CD4-positive, alpha-beta memory T cell (primary cell): ENCODE measurements around the gene PLXDC1. TPM values are rescaled to one million over a fixed set of nuclear protein-coding genes. Genes with fewer than 3 reads are reported as not detected.

Experiments used
- CTCF ChIA-PET: fragments of 350-600 bp; sonication (Branson Sonifier 250); formaldehyde crosslinking; loops from one replicate; lab custom pipeline; 2021; ENCODE audit warnings: inconsistent platforms; ENCODE audit not compliant: partially characterized antibody; lab: Charles Lee
- POLR2A ChIA-PET: fragments of 350-600 bp; sonication (Branson Sonifier 250); formaldehyde crosslinking; loops from one replicate; lab custom pipeline; 2021; ENCODE audit not compliant: partially characterized antibody; lab: Charles Lee
- DNase-seq, 5 donors: peaks; one replicate each; pipeline versions ENCODE4 v3.0.0 to v3.0.0-alpha.2; 2020 to 2022; ENCODE audit warnings: mixed read lengths in 1 of 5
- H3K27ac ChIP-seq: one replicate; pipeline ENCODE4 v1.7.0; 2013; ENCODE audit warnings: low read depth, low read length
- H3K27me3 ChIP-seq: 2 replicates; pipeline ENCODE4 v1.7.0; 2013; ENCODE audit warnings: mild to moderate bottlenecking, low read length, moderate library complexity; ENCODE audit not compliant: insufficient read depth
- H3K36me3 ChIP-seq: 2 replicates; pipeline ENCODE4 v1.7.0; 2013; ENCODE audit warnings: mild to moderate bottlenecking, low read length, moderate library complexity; ENCODE audit not compliant: insufficient read depth
- H3K4me1 ChIP-seq: 2 replicates; pipeline ENCODE4 v1.7.0; 2013; ENCODE audit warnings: mild to moderate bottlenecking, low read length, moderate library complexity; ENCODE audit not compliant: insufficient read depth
- H3K4me3 ChIP-seq, 2 donors: one replicate each; pipeline ENCODE4 v1.7.0; 2013; ENCODE audit warnings: low read length in 2 of 2, mild to moderate bottlenecking in 1 of 2
- H3K9me3 ChIP-seq, 2 donors: one replicate each; pipeline ENCODE4 v1.7.0; 2013; ENCODE audit warnings: low read length in 2 of 2, control low read depth in 1 of 2; ENCODE audit not compliant: control insufficient read depth in 1 of 2
- H3K27ac Mint-ChIP-seq, 7 donors: one replicate each; pipeline ENCODE4 v1.8.0; 2020 to 2021; ENCODE audit warnings: mixed read lengths in 7 of 7, mild to moderate bottlenecking in 6 of 7, inconsistent platforms in 3 of 7, moderate library complexity in 3 of 7
- H3K27me3 Mint-ChIP-seq, 2 donors: one replicate each; pipeline ENCODE4 v1.8.0; 2020 to 2021; ENCODE audit warnings: mixed read lengths in 2 of 2
- H3K36me3 Mint-ChIP-seq, 2 donors: one replicate each; pipeline ENCODE4 v1.8.0; 2020 to 2021; ENCODE audit warnings: mixed read lengths in 2 of 2, inconsistent platforms in 1 of 2, mild to moderate bottlenecking in 1 of 2
- H3K4me1 Mint-ChIP-seq, 4 donors: one replicate each; pipeline ENCODE4 v1.8.0; 2020 to 2021; ENCODE audit warnings: mixed read lengths in 4 of 4, mild to moderate bottlenecking in 1 of 4
- H3K4me3 Mint-ChIP-seq, 8 donors: one replicate each; pipeline ENCODE4 v1.8.0; 2020 to 2021; ENCODE audit warnings: mixed read lengths in 8 of 8, mild to moderate bottlenecking in 7 of 8, moderate library complexity in 6 of 8, inconsistent platforms in 3 of 8
- H3K9me3 Mint-ChIP-seq, 8 donors: one replicate each; pipeline ENCODE4 v1.8.0; 2020 to 2021; ENCODE audit warnings: mixed read lengths in 8 of 8, mild to moderate bottlenecking in 5 of 8, inconsistent platforms in 3 of 8, moderate library complexity in 1 of 8
- intact Hi-C: fragments of 100-400 bp; cut with micrococcal nuclease; formaldehyde crosslinking; loops from one replicate; pipeline ENCODE4 v1.15.1; 2023
- polyA plus RNA-seq, 2 donors: library from polyadenylated mRNA; unstranded; fragments of 300-500 nt; fragmentation: Illumina TruSeq; gene quantifications; one replicate each; pipeline ENCODE4 v1.2.3, GENCODE V29; 2021
- total RNA-seq, 2 experiments: library from RNA; stranded (reverse); gene quantifications; one replicate each; pipeline ENCODE4 v1.2.3, GENCODE V29; 2021

Gene PLXDC1
- total RNA-seq (10 to 100 TPM; 15.8 to 16.4 TPM), polyA plus RNA-seq (1 to 10 TPM; 2.5 to 4.5 TPM)

DNA sequence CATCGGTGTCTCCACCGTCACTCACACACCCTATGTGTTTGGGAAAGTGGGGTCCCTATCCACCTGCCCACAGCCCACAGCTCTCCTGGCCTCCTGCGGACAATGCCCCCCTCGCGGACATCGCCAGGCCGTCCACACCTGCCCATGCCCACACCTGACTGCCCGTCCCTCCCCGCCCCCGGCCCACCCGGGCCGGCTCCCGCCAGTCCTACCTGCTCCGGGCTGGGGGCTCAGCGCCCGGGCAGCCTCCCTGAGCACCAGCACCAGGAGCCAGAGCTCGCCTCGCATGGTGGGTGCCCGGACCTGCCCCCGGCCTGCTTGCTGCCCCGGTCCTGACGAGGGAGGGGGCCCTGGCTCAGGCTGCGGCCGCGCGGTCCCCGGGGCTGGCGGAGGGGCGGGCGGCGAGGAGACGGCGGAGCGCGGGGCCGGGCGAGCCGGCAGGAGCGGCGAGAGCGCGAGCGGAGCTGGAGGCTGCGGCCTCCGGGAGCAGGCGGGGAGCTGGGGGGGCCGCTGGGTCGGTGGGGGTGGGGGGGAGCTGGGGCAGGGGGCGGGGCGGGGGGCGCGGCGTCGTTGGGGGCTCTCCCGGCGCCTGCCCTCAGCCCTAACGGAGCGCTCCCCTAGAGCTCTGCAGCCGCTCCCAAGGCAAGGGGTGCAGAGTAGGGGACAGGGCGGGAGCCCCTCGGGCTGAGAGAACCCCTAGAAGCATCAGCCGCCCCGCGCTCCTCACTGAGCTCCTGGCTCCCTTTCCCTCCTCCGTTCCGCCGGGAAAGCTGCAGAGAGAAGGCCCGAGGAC is at the start of gene PLXDC1:
Gene PLXDC1, minus strand, starts transcription at position 488 of the 793 bp plus-strand sequence. Its CDS starts 200 bp downstream, at position 288.
- CTCF ChIA-PET = interaction anchor here (0.7 to 7.5 kb wide), 17 partner anchors 13 to 284 kb away, joined by 3 to 289 read pairs (median 8); partner anchors contain the start of gene LASP1NB
- peaks cover 0 to 24% (median 5%) of the 10 kb centered on the region in 8 donors for H3K9me3 Mint-ChIP-seq
- H3K36me3 ChIP-seq = no peaks in the 10 kb centered on the region
- H3K27me3 Mint-ChIP-seq = peaks cover 3 to 18% of the 10 kb centered on the region in 2 donors
- peak within 1 kb of the TSS; percentile 93 to 100 (median 98) for H3K27ac Mint-ChIP-seq
- H3K4me3 ChIP-seq = peak within 1 kb of the TSS; percentile 0 to 98
- no peaks in the 10 kb centered on the region for H3K27me3 ChIP-seq
- POLR2A ChIA-PET = interaction anchor here (0.6 to 5.3 kb wide), 15 partner anchors 12 to 824 kb away, joined by 3 to 76 read pairs (median 5); partner anchors contain the start of genes LASP1, RPL19 and RPL23
- H3K9me3 ChIP-seq = no peaks in the 10 kb centered on the region
- H3K36me3 Mint-ChIP-seq = peaks cover 0 to 21% of the 10 kb centered on the region in 2 donors
- peaks cover 33% of the 10 kb centered on the region for H3K4me1 ChIP-seq
- DNase-seq = peak in 1 of 5 donors; percentile 26
- peak within 1 kb of the TSS; percentile 66 for H3K27ac ChIP-seq
- H3K4me1 Mint-ChIP-seq = peaks cover 28 to 62% (median 43%) of the 10 kb centered on the region in 4 donors
- intact Hi-C loops = loop anchor here (5.0 kb wide), 3 partner anchors 184 to 474 kb away; partner anchors contain the start of genes FBXO47 and RPL23
- peak within 1 kb of the TSS; percentile 96 to 100 (median 99) for H3K4me3 Mint-ChIP-seq

- no peaks in the 10 kb centered on the region for H3K27me3 Mint-ChIP-seq
- Histone ChIP-seq H3K9me3 (no peaks in the 10 kb centered on the region), H3K36me3 (peaks cover 37% of the 10 kb centered on the region), H3K4me1 (peaks cover 50% of the 10 kb centered on the region), H3K4me3 (peak overlapping the region; percentile 77 to 93), H3K27ac (peak overlapping the region; percentile 98), H3K27me3 (no peaks in the 10 kb centered on the region)
- DNase-seq = no peak
- H3K36me3 Mint-ChIP-seq = peaks cover 40 to 51% of the 10 kb centered on the region in 2 donors
- ChIA-PET CTCF (interaction anchor here (0.5 to 18.4 kb wide), 2 partner anchors 39 to 620 kb away, joined by 3 to 554 read pairs; no protein-coding TSS in a partner anchor), POLR2A (interaction anchor here (0.7 to 2.2 kb wide), 3 partner anchors 26 to 261 kb away, joined by 3 to 50 read pairs (median 11); partner anchors contain the start of gene CDK12)
- intact Hi-C loops = loop anchor here (1.0 to 10.0 kb wide), 3 partner anchors 48 to 496 kb away; partner anchors contain the start of genes CDK12 and MLLT6
- H3K9me3 Mint-ChIP-seq = peaks cover 0 to 5% (median 0%) of the 10 kb centered on the region in 8 donors
- H3K4me1 Mint-ChIP-seq = peaks cover 32 to 61% (median 49%) of the 10 kb centered on the region in 4 donors
- peak overlapping the region; percentile 86 to 98 (median 96) for H3K4me3 Mint-ChIP-seq
- H3K27ac Mint-ChIP-seq = peak overlapping the region; percentile 96 to 100 (median 100)
Measured at GRCh38 chr17:39200957-39201510, 49.6 kb upstream of the PLXDC1 start.

DNA sequence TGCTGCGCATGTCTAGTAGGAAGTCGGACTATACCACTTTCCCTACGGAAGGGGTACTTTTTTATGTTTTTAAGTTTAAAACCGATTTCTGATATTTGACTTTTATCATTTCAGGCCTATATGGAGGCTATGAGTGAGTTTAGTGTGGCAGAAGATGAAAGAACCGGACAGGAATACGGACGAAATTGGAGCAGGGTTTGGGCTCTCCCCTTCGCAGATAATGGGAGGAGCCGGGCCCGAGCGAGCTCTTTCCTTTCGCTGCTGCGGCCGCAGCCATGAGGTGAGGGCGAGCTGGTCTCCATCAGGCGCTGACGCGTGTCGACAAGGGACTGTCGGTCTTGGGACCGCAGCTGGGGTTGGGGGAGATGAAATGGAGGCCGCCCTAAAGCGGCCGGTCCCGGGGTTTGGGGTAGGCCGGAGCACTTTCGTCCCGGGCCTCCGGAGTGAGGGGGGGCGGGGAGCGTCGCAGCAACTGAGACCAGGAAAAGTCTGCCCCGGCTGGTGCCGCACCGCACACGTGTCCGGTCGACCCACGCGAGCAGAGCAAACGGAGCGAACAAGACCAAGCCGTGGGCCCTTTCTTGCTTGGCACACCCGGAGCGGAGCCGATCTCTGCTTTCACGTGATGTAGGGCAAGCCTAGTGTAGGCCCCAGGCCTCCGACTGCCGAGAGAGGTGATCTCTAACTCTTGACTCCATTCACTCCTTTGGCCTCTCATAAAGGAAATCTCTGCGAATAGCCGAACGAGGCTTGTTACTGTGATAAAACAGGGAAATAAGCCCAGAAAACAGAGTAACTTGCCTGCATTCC is 48.8 kb upstream of the PLXDC1 start, which contains the start of gene RPL19:
Gene RPL19, plus strand, starts transcription at position 214 of the 810 bp plus-strand sequence. Its CDS starts 62 bp downstream, at position 276.
- peak within 1 kb of the TSS; percentile 86 to 98 (median 96) for H3K4me3 Mint-ChIP-seq
- peak within 1 kb of the TSS; percentile 77 to 93 for H3K4me3 ChIP-seq
- H3K4me1 ChIP-seq = peaks cover 57% of the 10 kb centered on the region
- peak in 4 of 5 donors; percentile 85 to 92 (median 88) for DNase-seq
- peaks cover 0 to 5% (median 0%) of the 10 kb centered on the region in 8 donors for H3K9me3 Mint-ChIP-seq
- ChIA-PET CTCF (interaction anchor here (0.9 to 18.4 kb wide), 7 partner anchors 9 to 331 kb away, joined by 3 to 554 read pairs (median 6); partner anchors contain the start of gene LASP1), POLR2A (interaction anchor here (0.6 to 2.3 kb wide), 30 partner anchors 9 to 1619 kb away, joined by 3 to 50 read pairs (median 5); partner anchors contain the start of genes CDK12, CWC25, FBXL20 and LASP1)
- intact Hi-C loops = loop anchor here (1.0 to 10.0 kb wide), 3 partner anchors 47 to 495 kb away; partner anchors contain the start of genes CDK12 and MLLT6
- peaks cover 35 to 69% (median 56%) of the 10 kb centered on the region in 4 donors for H3K4me1 Mint-ChIP-seq
- no peaks in the 10 kb centered on the region for H3K27me3 Mint-ChIP-seq
- no peaks in the 10 kb centered on the region for H3K27me3 ChIP-seq
- no peaks in the 10 kb centered on the region for H3K9me3 ChIP-seq
- peaks cover 40 to 54% of the 10 kb centered on the region in 2 donors for H3K36me3 Mint-ChIP-seq
- peak within 1 kb of the TSS; percentile 98 for H3K27ac ChIP-seq
- peaks cover 37% of the 10 kb centered on the region for H3K36me3 ChIP-seq
- peak within 1 kb of the TSS; percentile 96 to 100 (median 100) for H3K27ac Mint-ChIP-seq

- Histone ChIP-seq H3K4me3 (peak overlapping the region; percentile 77 to 93), H3K27ac (peak overlapping the region; percentile 98), H3K27me3 (no peaks in the 10 kb centered on the region), H3K36me3 (peaks cover 33% of the 10 kb centered on the region), H3K4me1 (peaks cover 58% of the 10 kb centered on the region), H3K9me3 (no peaks in the 10 kb centered on the region)
- CTCF ChIA-PET = interaction anchor here (0.9 to 18.4 kb wide), 7 partner anchors 10 to 330 kb away, joined by 3 to 554 read pairs (median 6); partner anchors contain the start of gene LASP1
- Mint-ChIP-seq H3K27ac (peak overlapping the region; percentile 96 to 100 (median 100)), H3K27me3 (no peaks in the 10 kb centered on the region), H3K4me3 (peak overlapping the region; percentile 86 to 98 (median 96)), H3K36me3 (peaks cover 37 to 49% of the 10 kb centered on the region in 2 donors), H3K9me3 (peaks cover 0 to 5% (median 0%) of the 10 kb centered on the region in 8 donors), H3K4me1 (peaks cover 37 to 73% (median 58%) of the 10 kb centered on the region in 4 donors)
- POLR2A ChIA-PET = interaction anchor here (0.6 to 2.3 kb wide), 31 partner anchors 8 to 1619 kb away, joined by 3 to 50 read pairs (median 5); partner anchors contain the start of genes CDK12, CWC25, FBXL20 and LASP1
- intact Hi-C loops = loop anchor here (1.0 to 10.0 kb wide), 4 partner anchors 38 to 495 kb away; partner anchors contain the start of genes CDK12 and MLLT6
- DNase-seq = peak in 4 of 5 donors; percentile 92 to 94 (median 92)
Measured at GRCh38 chr17:39199820-39200069, 48.3 kb upstream of the PLXDC1 start.

- H3K9me3 ChIP-seq = no peaks in the 10 kb centered on the region
- CTCF ChIA-PET = interaction anchor here (1.0 to 18.4 kb wide), 3 partner anchors 34 to 45 kb away, joined by 3 to 554 read pairs (median 16); no protein-coding TSS in a partner anchor
- intact Hi-C loops = loop anchor here (5.0 kb wide), 1 partner anchor 39 kb away; no protein-coding TSS in a partner anchor
- H3K4me1 ChIP-seq = peaks cover 58% of the 10 kb centered on the region
- H3K4me3 ChIP-seq = peak overlapping the region; percentile 23 to 75
- no peak for DNase-seq
- Mint-ChIP-seq H3K27me3 (no peaks in the 10 kb centered on the region), H3K9me3 (peaks cover 0 to 5% (median 0%) of the 10 kb centered on the region in 8 donors), H3K36me3 (peaks cover 22 to 40% of the 10 kb centered on the region in 2 donors), H3K4me1 (peaks cover 43 to 80% (median 60%) of the 10 kb centered on the region in 4 donors), H3K4me3 (peak overlapping the region; percentile 73 to 96 (median 85)), H3K27ac (peak overlapping the region; percentile 71 to 100 (median 87))
- H3K36me3 ChIP-seq = peaks cover 18% of the 10 kb centered on the region
- H3K27ac ChIP-seq = peak overlapping the region; percentile 62
- no peaks in the 10 kb centered on the region for H3K27me3 ChIP-seq
- POLR2A ChIA-PET = interaction anchor here (0.8 to 1.4 kb wide), 3 partner anchors 45 to 372 kb away, joined by 3 read pairs; partner anchors contain the start of gene LASP1
Measured at GRCh38 chr17:39198186-39198566, 46.7 kb upstream of the PLXDC1 start.
